Measurements from ENCODE around the gene CHCHD3. TPM values are rescaled to one million over a fixed set of nuclear protein-coding genes. Genes with fewer than 3 reads are reported as not detected.
"Not testable (repeated sequence)": the region's sequence is repeated elsewhere in the genome, so short reads cannot be mapped to it uniquely, and the experiment has no call there.

CHCHD3 gene
- total RNA-seq, 1 donor = 99.7 TPM

DNA sequence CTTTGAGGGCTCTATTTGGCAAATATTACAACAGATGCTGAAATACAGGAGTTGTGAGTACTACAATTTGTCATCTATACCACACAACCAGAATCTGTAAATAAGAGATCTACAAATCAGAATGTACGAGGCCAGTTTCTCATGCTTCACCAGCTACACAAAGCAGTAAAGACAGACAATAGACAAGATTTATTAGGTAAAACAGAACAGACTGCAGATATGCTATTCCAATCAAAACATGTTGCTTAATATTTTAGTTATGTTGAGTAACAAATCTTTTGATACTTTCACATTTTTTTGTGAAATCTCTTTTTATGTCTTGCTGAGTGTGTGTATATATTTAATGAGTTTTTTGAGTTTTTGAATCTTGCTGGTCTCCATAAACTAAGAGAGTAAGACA is 109.1 kb downstream of the CHCHD3 start:
- peak; percentile 48 for DNase-seq (ENCODE audit: low read depth)
- H3K4me3 ChIP-seq (ENCODE audit: low read depth, low read length) = no peak overlapping the region
- TF ChIP-seq, protein P1, sequence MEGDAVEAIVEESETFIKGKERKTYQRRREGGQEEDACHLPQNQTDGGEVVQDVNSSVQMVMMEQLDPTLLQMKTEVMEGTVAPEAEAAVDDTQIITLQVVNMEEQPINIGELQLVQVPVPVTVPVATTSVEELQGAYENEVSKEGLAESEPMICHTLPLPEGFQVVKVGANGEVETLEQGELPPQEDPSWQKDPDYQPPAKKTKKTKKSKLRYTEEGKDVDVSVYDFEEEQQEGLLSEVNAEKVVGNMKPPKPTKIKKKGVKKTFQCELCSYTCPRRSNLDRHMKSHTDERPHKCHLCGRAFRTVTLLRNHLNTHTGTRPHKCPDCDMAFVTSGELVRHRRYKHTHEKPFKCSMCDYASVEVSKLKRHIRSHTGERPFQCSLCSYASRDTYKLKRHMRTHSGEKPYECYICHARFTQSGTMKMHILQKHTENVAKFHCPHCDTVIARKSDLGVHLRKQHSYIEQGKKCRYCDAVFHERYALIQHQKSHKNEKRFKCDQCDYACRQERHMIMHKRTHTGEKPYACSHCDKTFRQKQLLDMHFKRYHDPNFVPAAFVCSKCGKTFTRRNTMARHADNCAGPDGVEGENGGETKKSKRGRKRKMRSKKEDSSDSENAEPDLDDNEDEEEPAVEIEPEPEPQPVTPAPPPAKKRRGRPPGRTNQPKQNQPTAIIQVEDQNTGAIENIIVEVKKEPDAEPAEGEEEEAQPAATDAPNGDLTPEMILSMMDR (IDR thresholded peaks at IDR 0.05; ENCODE audit: insufficient read depth, low read length) = no peak

DNA sequence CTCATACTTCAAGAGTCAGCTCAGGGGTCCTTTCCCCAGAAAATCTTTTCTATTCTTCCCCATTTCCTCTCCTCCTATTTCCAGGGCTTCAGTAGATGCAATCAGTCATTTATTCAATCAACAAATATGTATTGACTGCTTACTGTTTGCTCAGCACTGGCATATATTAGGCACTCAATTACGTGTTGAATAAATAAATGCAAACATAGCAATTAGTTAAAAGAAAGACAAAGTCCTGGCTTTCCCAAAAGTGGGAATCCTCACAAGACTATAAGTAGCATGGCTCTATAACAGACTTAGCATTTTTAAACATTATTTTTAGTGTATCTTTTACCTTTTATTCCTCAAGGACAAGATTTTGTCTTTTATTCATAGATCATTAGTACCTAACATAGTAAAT is 111.6 kb downstream of the CHCHD3 start:
- TF ChIP-seq, protein P1 (IDR thresholded peaks at IDR 0.05; ENCODE audit: insufficient read depth, low read length) = no peak
- no peak overlapping the region for H3K4me3 ChIP-seq (ENCODE audit: low read depth, low read length)
- no peak for DNase-seq (ENCODE audit: low read depth)

DNA sequence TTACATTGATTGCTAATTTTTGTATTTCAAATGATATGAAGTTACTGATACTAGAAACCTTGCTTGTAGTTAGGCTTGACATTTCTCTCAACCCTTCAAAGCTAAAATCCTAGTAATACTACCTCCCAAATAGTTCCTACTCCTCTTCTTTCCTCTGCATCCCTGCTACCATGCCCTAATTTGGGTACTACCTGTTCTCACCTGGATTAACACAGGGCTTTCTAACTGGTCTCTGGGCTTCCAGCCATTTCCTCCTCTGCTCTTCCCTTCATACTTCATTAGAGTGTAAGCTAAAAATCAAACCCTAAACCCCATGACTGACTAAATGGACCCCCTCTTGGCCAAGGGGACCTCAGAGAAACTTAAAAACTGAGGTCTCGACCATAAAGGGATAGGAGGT is 112.4 kb downstream of the CHCHD3 start:
- no peak overlapping the region for H3K4me3 ChIP-seq (ENCODE audit: low read depth, low read length)
- TF ChIP-seq, protein P1 (IDR thresholded peaks at IDR 0.05; ENCODE audit: insufficient read depth, low read length) = no peak
- DNase-seq (ENCODE audit: low read depth) = no peak

DNA sequence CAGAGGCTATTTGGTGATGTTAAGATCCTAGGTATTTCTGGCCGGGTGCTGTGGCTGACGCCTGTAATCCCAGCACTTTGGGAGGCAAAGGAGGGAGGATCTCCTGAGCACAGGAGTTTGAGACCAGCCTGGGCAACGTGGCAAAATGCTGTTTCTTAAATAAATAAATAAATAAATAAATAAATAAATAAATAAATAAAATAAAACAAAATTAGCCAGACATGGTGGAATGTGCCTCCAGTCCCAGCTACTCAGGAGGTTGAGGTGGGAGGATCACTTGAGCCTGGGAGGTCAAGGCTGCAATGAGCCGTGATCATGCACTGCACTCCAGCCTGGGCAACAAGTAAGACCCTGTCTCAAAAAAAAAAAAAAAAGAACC is 114.4 kb downstream of the CHCHD3 start:
- not testable (repeated sequence) for DNase-seq (ENCODE audit: low read depth); H3K4me3 ChIP-seq (ENCODE audit: low read depth, low read length)

DNA sequence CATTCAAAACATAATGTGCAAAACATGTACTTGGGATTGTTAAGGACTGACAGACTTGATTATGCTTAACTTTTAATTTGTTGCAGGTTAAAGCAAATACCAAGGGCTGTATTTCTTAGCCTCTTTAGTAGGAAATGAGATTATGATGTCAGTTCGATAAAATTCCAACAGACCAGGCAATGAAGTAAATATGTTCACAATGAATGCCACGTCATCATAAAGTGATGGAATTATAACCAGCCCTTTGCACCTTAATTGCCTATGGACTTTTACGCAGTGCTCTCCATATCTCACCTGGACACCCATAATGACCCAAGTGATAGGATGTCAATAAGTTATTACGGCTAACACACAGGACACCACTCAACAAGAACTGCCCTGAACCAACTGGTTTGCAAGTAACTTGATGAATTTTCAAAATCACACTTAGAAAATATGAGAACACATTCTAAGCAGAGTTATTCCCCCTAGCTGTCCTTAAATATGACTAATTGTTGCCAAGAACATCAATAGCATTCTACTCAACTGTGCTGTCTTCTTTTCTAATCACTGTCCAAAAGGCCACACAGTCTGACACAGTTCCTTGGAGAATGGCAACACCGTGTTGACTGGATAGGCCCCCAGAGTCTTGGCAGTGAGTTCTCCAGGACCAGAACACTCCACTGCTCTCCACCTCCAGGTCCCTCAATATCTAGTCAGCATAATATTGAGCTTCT is 115.0 kb downstream of the CHCHD3 start:
- TF ChIP-seq, protein P1 (IDR thresholded peaks at IDR 0.05; ENCODE audit: insufficient read depth, low read length) = no peak
- DNase-seq (ENCODE audit: low read depth) = no peak
- H3K4me3 ChIP-seq (ENCODE audit: low read depth, low read length) = no peak overlapping the region

DNA sequence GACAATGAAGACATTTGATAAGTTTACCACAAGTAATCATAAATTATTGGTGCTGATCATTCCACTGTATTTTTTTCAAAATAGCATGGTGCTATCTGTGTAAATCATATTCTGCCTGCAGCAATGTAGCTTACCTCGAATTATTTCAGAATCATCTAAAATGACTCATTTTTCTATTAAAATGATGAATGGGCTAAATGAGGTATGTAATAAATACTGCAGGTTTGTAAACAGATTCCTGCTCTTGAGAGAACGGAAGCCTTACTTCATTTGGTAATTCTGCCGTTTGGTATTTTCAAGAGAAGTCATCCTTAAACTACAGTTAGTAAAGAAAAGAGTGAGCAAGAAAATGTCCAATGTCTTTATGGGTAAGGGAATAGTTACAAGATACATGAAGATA is 115.9 kb downstream of the CHCHD3 start:
- TF ChIP-seq, protein P1 (IDR thresholded peaks at IDR 0.05; ENCODE audit: insufficient read depth, low read length) = no peak
- no peak overlapping the region for H3K4me3 ChIP-seq (ENCODE audit: low read depth, low read length)
- no peak for DNase-seq (ENCODE audit: low read depth)

DNA sequence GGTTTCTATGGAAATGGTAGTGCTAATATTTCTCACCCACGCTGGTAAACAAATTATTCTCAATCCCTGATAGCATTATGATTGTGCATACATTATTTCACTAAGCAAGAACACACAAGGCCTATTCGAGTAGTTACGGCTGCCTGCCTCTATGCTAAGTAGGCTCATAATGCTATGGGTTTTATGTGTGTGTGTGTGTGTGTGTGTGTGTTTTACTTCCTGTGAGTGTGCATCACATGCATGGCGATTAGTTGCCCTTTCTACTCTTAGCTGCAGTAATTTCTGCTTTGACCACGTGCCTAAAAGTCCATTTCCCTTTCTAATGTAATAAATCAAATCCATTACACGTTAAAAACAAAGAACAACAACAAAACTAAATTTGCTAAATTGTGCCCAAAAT is 117.0 kb downstream of the CHCHD3 start:
- TF ChIP-seq, protein P1 (IDR thresholded peaks at IDR 0.05; ENCODE audit: insufficient read depth, low read length) = no peak
- no peak for DNase-seq (ENCODE audit: low read depth)
- H3K4me3 ChIP-seq (ENCODE audit: low read depth, low read length) = no peak overlapping the region
